HCT116 (cell line): ENCODE results near the gene BRICD5. TPM values are rescaled to one million over a fixed set of nuclear protein-coding genes. Genes with fewer than 3 reads are reported as not detected.

Source experiments
- ATAC-seq: fragments of 200-7000 bp; cut with Tn5 transposase; 2 replicates; pipeline ENCODE4 v1.9.1; 2020; ENCODE audit warnings: mild to moderate bottlenecking, moderate library complexity
- BruUV-seq: library from RNA; stranded (reverse); fragments of 400-500 nt; replicated peaks from 2 replicates; lab custom pipeline; 2021; lab: Mats Ljungman, UMichigan
- CTCF ChIA-PET: fragments of 300-600 bp; sonication (Branson Sonifier 250); formaldehyde crosslinking; loops from one replicate; lab custom pipeline; 2021; ENCODE audit warnings: antibody characterized with exemption; lab: Charles Lee
- POLR2A ChIA-PET: fragments of 300-600, 350-600 bp; sonication (Branson Sonifier 250); formaldehyde crosslinking; loops from one replicate; lab custom pipeline; 2021; ENCODE audit warnings: antibody characterized with exemption; lab: Charles Lee
- RAD21 ChIA-PET, 2 experiments: fragments of 300-600 bp; sonication (Branson Sonifier 250); formaldehyde crosslinking; loops; one replicate each; lab custom pipeline; 2023; ENCODE audit warnings: low total read pairs in 2 of 2; ENCODE audit not compliant: uncharacterized antibody in 2 of 2, unreplicated experiment in 2 of 2, low non-redundant PET in 1 of 2; lab: Charles Lee
- DNase-seq: peaks from one replicate; pipeline ENCODE4 v3.0.0-alpha.2; 2010; ENCODE audit warnings: low read depth, low spot score
- H2AFZ ChIP-seq: fragments of 200-600 bp; shearing (Covaris generic), sonication (generic); 2 replicates; pipeline ENCODE4 v1.6.1; 2017; ENCODE audit warnings: low read depth, mixed run types, mixed read lengths, antibody characterized with exemption, low read length; ENCODE audit not compliant: poor library complexity, severe bottlenecking
- H3K27ac ChIP-seq: 2 replicates; pipeline ENCODE4 v1.5.1; 2012; ENCODE audit warnings: low read depth, low read length
- H3K27me3 ChIP-seq: fragments of 200-600 bp; sonication (generic); 2 replicates; pipeline ENCODE4 v1.6.1; 2016; ENCODE audit warnings: mixed run types, low read length, mixed read lengths; ENCODE audit not compliant: insufficient read depth
- H3K36me3 ChIP-seq, 2 experiments: fragments of 200-500 bp in 1 of 2; fragments of 200-600 bp in 1 of 2; sonication (Bioruptor generic) in 1 of 2; sonication (generic) in 1 of 2; 2 replicates each; pipeline versions ENCODE4 v1.5.1 to v1.6.1; 2014 to 2016; ENCODE audit warnings: low read length in 2 of 2, inconsistent platforms in 1 of 2, mixed read lengths in 1 of 2, mixed run types in 1 of 2; ENCODE audit not compliant: insufficient read depth in 2 of 2, control insufficient read depth in 1 of 2
- H3K4me1 ChIP-seq, 2 experiments: fragments of 200-600 bp in 1 of 2; sonication (generic) in 1 of 2; 2 replicates each; pipeline versions ENCODE4 v1.5.1 to v1.6.1; 2012 to 2017; ENCODE audit warnings: low read length in 2 of 2, inconsistent platforms in 1 of 2, mild to moderate bottlenecking in 1 of 2, mixed read lengths in 1 of 2, mixed run types in 1 of 2, moderate library complexity in 1 of 2; ENCODE audit not compliant: insufficient read depth in 2 of 2, control insufficient read depth in 1 of 2
- H3K4me2 ChIP-seq: fragments of 200-600 bp; sonication (generic); 2 replicates; pipeline ENCODE4 v1.6.1; 2017; ENCODE audit warnings: mixed run types, low read length, mixed read lengths
- H3K4me3 ChIP-seq, 2 experiments: fragments of 200-600 bp in 1 of 2; sonication (generic) in 1 of 2; replicated peaks in 1 of 2; 2 replicates each; pipeline ENCODE4 v1.5.1; 2011 to 2016; ENCODE audit warnings: low read length in 2 of 2, control low read depth in 1 of 2, low read depth in 1 of 2, mild to moderate bottlenecking in 1 of 2, mixed read lengths in 1 of 2, mixed run types in 1 of 2
- H3K79me2 ChIP-seq: fragments of 200-600 bp; sonication (generic); 2 replicates; pipeline ENCODE4 v1.6.1; 2017; ENCODE audit warnings: mild to moderate bottlenecking, mixed run types, low read length, moderate library complexity, mixed read lengths; ENCODE audit not compliant: insufficient read depth
- H3K9ac ChIP-seq: fragments of 200-600 bp; sonication (generic); 2 replicates; pipeline ENCODE4 v1.6.1; 2016; ENCODE audit warnings: low read length, mixed read lengths
- H3K9me2 ChIP-seq: fragments of 200-600 bp; sonication (generic), shearing (Covaris generic); 2 replicates; pipeline ENCODE4 v1.6.1; 2017; ENCODE audit warnings: mixed run types, mild to moderate bottlenecking, moderate library complexity; ENCODE audit not compliant: insufficient read depth
- H3K9me3 ChIP-seq, 2 experiments: fragments of 200-500 bp in 1 of 2; fragments of 200-600 bp in 1 of 2; sonication (Bioruptor generic) in 1 of 2; sonication (generic) in 1 of 2; 2 replicates each; pipeline ENCODE4 v1.6.1; 2014 to 2017; ENCODE audit warnings: low read length in 2 of 2, mixed read lengths in 2 of 2, inconsistent platforms in 1 of 2, low read depth in 1 of 2, mild to moderate bottlenecking in 1 of 2, mixed run types in 1 of 2, moderate library complexity in 1 of 2; ENCODE audit not compliant: control insufficient read depth in 1 of 2, insufficient read depth in 1 of 2
- H4K20me1 ChIP-seq: fragments of 200-600 bp; sonication (generic), shearing (Covaris generic); 2 replicates; pipeline ENCODE4 v1.6.1; 2017; ENCODE audit warnings: mixed run types, mild to moderate bottlenecking, moderate library complexity; ENCODE audit not compliant: insufficient read depth
- CBX3 ChIP-seq: IDR thresholded peaks from 2 replicates; pipeline ENCODE4 v1.6.1; 2012; ENCODE audit warnings: low read depth
- EGR1 ChIP-seq: IDR thresholded peaks from 2 replicates; pipeline ENCODE4 v1.6.1; 2012; ENCODE audit warnings: low read depth
- ELF1 ChIP-seq: IDR thresholded peaks from 2 replicates; pipeline ENCODE4 v1.6.1; 2012; ENCODE audit warnings: low read depth, borderline replicate concordance
- EZH2 ChIP-seq: fragments of 200-600 bp; sonication (generic); IDR thresholded peaks from 2 replicates; pipeline ENCODE4 v1.6.1; 2017; ENCODE audit warnings: antibody characterized with exemption, mixed run types
- EZH2phosphoT487 ChIP-seq: fragments of 200-600 bp; IDR thresholded peaks from 2 replicates; pipeline ENCODE4 v1.6.1; 2018; ENCODE audit warnings: antibody characterized with exemption, borderline replicate concordance
- FOSL1 ChIP-seq: IDR thresholded peaks from 2 replicates; pipeline ENCODE4 v1.6.1; 2012; ENCODE audit warnings: low read depth
- JUND ChIP-seq: IDR thresholded peaks from 2 replicates; pipeline ENCODE4 v1.6.1; 2012
- POLR2A ChIP-seq: IDR thresholded peaks from 2 replicates; pipeline ENCODE4 v1.7.0; 2011; ENCODE audit warnings: borderline replicate concordance; ENCODE audit not compliant: insufficient read depth, insufficient read length; ENCODE audit errors: extremely low read depth
- RAD21 ChIP-seq: IDR thresholded peaks from 2 replicates; pipeline ENCODE4 v1.6.1; 2012; ENCODE audit warnings: low read depth, mild to moderate bottlenecking
- SIN3A ChIP-seq: IDR thresholded peaks from 2 replicates; pipeline ENCODE4 v1.6.1; 2012; ENCODE audit warnings: low read depth
- SRF ChIP-seq: IDR thresholded peaks from 2 replicates; pipeline ENCODE4 v1.6.1; 2012; ENCODE audit warnings: low read depth
- TCF7L2 ChIP-seq: IDR thresholded peaks from 2 replicates; pipeline ENCODE4 v1.7.0; 2011; ENCODE audit warnings: borderline replicate concordance, inconsistent platforms; ENCODE audit not compliant: insufficient read depth, insufficient read length; ENCODE audit errors: extremely low read depth
- YY1 ChIP-seq: IDR thresholded peaks from 2 replicates; pipeline ENCODE4 v1.6.1; 2011; ENCODE audit warnings: low read length, low read depth, moderate library complexity, mild to moderate bottlenecking; ENCODE audit not compliant: insufficient replicate concordance; ENCODE audit errors: extremely low read depth
- ZFX ChIP-seq: fragments of 450-650 bp; IDR thresholded peaks from 2 replicates; pipeline ENCODE4 v1.6.1; 2017
- intact Hi-C: fragments of 100-400 bp; cut with micrococcal nuclease; formaldehyde crosslinking; loops from 2 replicates; pipeline ENCODE4 v1.10.0; 2022
- total RNA-seq: library from RNA; stranded (reverse); gene quantifications from one replicate; pipeline ENCODE4 v1.2.1, GENCODE V29; 2021; ENCODE audit not compliant: unreplicated experiment
- TF ChIP-seq, protein P1 (sequence below): IDR thresholded peaks from 2 replicates; pipeline ENCODE4 v1.6.1; 2012
- TF ChIP-seq, protein P2 (sequence below), 3 experiments: fragments of 200-600 bp in 1 of 3; sonication (generic) in 1 of 3; IDR thresholded peaks in 2 of 3; conservative IDR thresholded peaks in 1 of 3; 2 replicates each; pipeline ENCODE4 v1.5.1; 2012 to 2017; ENCODE audit warnings: low read depth in 2 of 3, low read length in 2 of 3, antibody characterized with exemption in 1 of 3, borderline replicate concordance in 1 of 3, control low read depth in 1 of 3, mild to moderate bottlenecking in 1 of 3, mixed read lengths in 1 of 3, mixed run types in 1 of 3, moderate library complexity in 1 of 3; ENCODE audit not compliant: insufficient read depth in 1 of 3
- TF ChIP-seq, protein P3 (sequence below): IDR thresholded peaks from 2 replicates; pipeline ENCODE4 v1.6.1; 2011; ENCODE audit warnings: mild to moderate bottlenecking, low read length, moderate library complexity; ENCODE audit not compliant: insufficient replicate concordance; ENCODE audit errors: extremely low read depth

The BRICD5 gene
- total RNA-seq, 1 experiment from 2014 or later: 9.8 TPM

DNA sequence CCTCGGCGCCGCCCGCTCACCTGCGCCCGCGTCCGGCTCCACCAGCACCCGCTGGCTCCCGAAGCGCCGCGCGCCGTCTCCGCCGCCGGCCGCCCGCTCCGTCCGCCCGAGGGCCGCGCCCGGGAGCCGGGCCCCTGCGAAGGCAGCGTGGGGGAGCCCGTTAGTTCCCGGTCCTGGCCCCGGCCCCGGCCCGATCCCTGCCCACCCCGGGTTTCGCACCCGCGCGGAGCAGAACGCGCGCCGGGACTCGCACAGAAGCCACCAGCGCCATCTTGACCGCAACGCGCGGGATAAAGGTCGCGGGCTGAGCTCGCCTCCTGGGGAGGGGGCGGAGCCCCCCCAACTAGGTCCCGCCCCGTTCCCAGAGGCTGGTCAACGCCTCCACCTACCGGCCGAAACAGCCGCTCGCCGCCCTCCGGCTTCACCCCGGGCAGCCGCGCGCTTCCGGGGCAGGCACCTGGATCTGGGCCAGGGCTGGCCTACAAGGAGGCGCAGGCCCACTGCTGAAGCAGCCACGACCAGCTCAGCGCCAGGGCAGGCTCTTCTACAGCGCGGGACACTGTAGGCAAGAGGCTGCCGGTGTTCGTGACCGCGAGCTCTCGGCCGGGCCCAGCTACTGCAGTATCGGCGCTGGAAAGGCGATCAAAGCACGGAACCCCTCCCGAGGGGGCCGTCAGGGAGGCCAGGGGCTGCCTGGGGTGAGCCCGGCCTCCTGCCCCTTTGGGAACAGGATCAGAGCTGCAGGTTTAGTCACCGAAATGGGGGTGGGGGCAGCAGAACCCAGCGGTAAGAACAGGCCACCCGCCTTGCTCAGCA lies 40.8 kb upstream of the BRICD5 start, which contains the start of gene ECI1:
Gene ECI1, minus strand, starts transcription at position 292 of the 816 bp plus-strand sequence. Its CDS starts 21 bp downstream, at position 271.
- intact Hi-C loops: loop anchor here (1.0 to 10.0 kb wide), 4 partner anchors 28 to 227 kb away; partner anchors contain the start of genes E4F1 and NHERF2
- Histone ChIP-seq H3K36me3 (peaks cover 25 to 34% of the 10 kb centered on the region in 2 experiments; a peak in 3 of 4 replicates), H3K4me2 (peak within 1 kb of the TSS; percentile 84), H2AFZ (no peak within 1 kb of the TSS), H3K9me2 (no peaks in the 10 kb centered on the region), H3K9me3 (no peaks in the 10 kb centered on the region), H4K20me1 (peaks cover 2% of the 10 kb centered on the region; the same call in 1 of the 2 replicates), H3K27me3 (no peaks in the 10 kb centered on the region), H3K4me1 (peaks cover 15 to 31% of the 10 kb centered on the region in 2 experiments), H3K79me2 (peaks cover 63% of the 10 kb centered on the region), H3K4me3 (peak within 1 kb of the TSS; percentile 66 to 75), H3K27ac (peak within 1 kb of the TSS; percentile 89), H3K9ac (peak within 1 kb of the TSS; percentile 79)
- POLR2A ChIA-PET: interaction anchor here (0.7 to 2.8 kb wide), 15 partner anchors 9 to 660 kb away, joined by 3 to 21 read pairs (median 5); partner anchors contain the start of genes E4F1, FLYWCH1, NTHL1 and PGP
- CTCF ChIA-PET: interaction anchor here (0.8 to 2.7 kb wide), 6 partner anchors 28 to 250 kb away, joined by 3 to 24 read pairs (median 4); partner anchors contain the start of genes CASKIN1, E4F1, PGP and TRAF7
- ATAC-seq: peak; percentile 89
- no TSS peak for BruUV-seq
- RAD21 ChIA-PET: interaction anchor here in 1 of 2 experiments (0.5 to 1.4 kb wide), 2 partner anchors 57 to 280 kb away, joined by 3 to 5 read pairs; no protein-coding TSS in a partner anchor
- peak; percentile 85 for DNase-seq
- TF ChIP-seq JUND: no peak
- no peak; the same call in 1 of the 2 replicates for TF ChIP-seq ELF1
- TF ChIP-seq RAD21: peak; percentile 86
- TF ChIP-seq FOSL1: no peak
- peak; percentile 76 for TF ChIP-seq SIN3A
- TF ChIP-seq, protein P1, sequence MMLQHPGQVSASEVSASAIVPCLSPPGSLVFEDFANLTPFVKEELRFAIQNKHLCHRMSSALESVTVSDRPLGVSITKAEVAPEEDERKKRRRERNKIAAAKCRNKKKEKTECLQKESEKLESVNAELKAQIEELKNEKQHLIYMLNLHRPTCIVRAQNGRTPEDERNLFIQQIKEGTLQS: no peak; the same call in 1 of the 2 replicates
- no peak for TF ChIP-seq SRF
- TF ChIP-seq CBX3: no peak; the same call in 1 of the 2 replicates
- no peak for TF ChIP-seq EZH2phosphoT487
- peak; percentile 81 for TF ChIP-seq EGR1
- peak; percentile 94 for TF ChIP-seq YY1
- TF ChIP-seq, protein P2, sequence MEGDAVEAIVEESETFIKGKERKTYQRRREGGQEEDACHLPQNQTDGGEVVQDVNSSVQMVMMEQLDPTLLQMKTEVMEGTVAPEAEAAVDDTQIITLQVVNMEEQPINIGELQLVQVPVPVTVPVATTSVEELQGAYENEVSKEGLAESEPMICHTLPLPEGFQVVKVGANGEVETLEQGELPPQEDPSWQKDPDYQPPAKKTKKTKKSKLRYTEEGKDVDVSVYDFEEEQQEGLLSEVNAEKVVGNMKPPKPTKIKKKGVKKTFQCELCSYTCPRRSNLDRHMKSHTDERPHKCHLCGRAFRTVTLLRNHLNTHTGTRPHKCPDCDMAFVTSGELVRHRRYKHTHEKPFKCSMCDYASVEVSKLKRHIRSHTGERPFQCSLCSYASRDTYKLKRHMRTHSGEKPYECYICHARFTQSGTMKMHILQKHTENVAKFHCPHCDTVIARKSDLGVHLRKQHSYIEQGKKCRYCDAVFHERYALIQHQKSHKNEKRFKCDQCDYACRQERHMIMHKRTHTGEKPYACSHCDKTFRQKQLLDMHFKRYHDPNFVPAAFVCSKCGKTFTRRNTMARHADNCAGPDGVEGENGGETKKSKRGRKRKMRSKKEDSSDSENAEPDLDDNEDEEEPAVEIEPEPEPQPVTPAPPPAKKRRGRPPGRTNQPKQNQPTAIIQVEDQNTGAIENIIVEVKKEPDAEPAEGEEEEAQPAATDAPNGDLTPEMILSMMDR (IDR thresholded peaks at IDR 0.05 in 2 of 3, conservative IDR thresholded peaks at IDR 0.05 in 1 of 3; ENCODE audit: borderline replicate concordance in 1 of 3, insufficient read depth in 1 of 3, low read depth in 2 of 3, low read length in 2 of 3): peak; percentile 43 to 59 (median 49); a peak in 5 of 6 replicates
- TF ChIP-seq EZH2: no peak
- TF ChIP-seq, protein P3, sequence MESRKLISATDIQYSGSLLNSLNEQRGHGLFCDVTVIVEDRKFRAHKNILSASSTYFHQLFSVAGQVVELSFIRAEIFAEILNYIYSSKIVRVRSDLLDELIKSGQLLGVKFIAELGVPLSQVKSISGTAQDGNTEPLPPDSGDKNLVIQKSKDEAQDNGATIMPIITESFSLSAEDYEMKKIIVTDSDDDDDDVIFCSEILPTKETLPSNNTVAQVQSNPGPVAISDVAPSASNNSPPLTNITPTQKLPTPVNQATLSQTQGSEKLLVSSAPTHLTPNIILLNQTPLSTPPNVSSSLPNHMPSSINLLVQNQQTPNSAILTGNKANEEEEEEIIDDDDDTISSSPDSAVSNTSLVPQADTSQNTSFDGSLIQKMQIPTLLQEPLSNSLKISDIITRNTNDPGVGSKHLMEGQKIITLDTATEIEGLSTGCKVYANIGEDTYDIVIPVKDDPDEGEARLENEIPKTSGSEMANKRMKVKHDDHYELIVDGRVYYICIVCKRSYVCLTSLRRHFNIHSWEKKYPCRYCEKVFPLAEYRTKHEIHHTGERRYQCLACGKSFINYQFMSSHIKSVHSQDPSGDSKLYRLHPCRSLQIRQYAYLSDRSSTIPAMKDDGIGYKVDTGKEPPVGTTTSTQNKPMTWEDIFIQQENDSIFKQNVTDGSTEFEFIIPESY: peak; percentile 70
- TF ChIP-seq POLR2A: peak; percentile 87
- TF ChIP-seq ZFX: peak; percentile 77; the same call in 1 of the 2 replicates
- peak; percentile 46 for TF ChIP-seq TCF7L2
